ENCODE measurements around the gene FAM135A. TPM values are rescaled to one million over a fixed set of nuclear protein-coding genes. Genes with fewer than 3 reads are reported as not detected.
A peak's percentile ranks its signal among the peaks of the same experiment; 100 is the strongest.

The FAM135A gene
- total and polyA plus RNA-seq, 2 of the 13 experiments (the other 11 are each of a cell fraction or from before 2014, with no cell fraction given): 26.9 to 31.5 TPM

DNA sequence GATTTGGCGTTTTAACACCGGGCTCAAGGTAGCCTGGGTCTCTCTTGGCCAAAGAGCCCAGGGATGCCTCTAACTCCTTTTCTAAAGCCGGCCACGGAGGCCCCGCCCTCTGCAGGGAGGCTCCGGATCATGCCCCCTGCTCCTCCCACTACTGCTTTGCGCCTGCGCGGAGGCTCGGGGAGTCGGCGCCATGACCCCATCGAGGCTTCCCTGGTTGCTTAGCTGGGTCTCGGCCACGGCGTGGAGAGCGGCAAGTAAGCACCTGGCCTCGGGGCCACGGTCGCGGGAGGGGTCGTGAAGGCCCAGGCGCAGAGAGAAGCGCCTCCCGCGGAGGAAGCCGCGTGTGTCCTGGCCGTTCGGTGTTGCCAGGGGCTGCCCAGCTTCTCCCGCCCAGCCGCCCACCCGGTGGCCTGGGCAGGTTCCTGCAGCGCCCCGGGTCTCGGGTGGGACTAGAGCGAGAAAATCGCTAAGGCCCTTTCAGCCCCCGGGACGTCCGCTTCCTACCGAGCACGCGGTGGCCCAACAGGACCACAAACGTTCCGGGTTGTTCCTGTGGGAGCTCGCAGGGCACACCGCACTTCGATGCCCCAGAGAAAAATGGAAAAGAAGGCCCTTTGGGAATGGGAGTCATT lies 153.6 kb downstream of the FAM135A start, which contains the start of gene SDHAF4 (continued):
- TF ChIP-seq NR3C1 (CRISPR knock-in tag; IDR thresholded peaks at IDR 0.05) (no peak), NR2F1 (CRISPR knock-in tag; IDR thresholded peaks at IDR 0.05) (no peak), ZNF660 (CRISPR knock-in tag; IDR thresholded peaks at IDR 0.05; ENCODE audit: borderline replicate concordance, low read depth) (no peak), MYNN (CRISPR knock-in tag; IDR thresholded peaks at IDR 0.05; ENCODE audit: low read depth) (no peak), NCOR1 (IDR thresholded peaks at IDR 0.05; ENCODE audit: borderline replicate concordance, low read length) (no peak), SMYD3 (CRISPR knock-in tag; IDR thresholded peaks at IDR 0.05) (no peak), CCAR2 (optimal IDR thresholded peaks at IDR 0.05; ENCODE audit: low read depth, low read length) (no peak), ZNF674 (CRISPR knock-in tag; IDR thresholded peaks at IDR 0.05; ENCODE audit: low read depth) (no peak), ZNF230 (CRISPR knock-in tag; IDR thresholded peaks at IDR 0.05) (peak; percentile 85; the same call in 1 of the 2 replicates), ZNF792 (CRISPR knock-in tag; IDR thresholded peaks at IDR 0.05) (no peak), ZNF160 (CRISPR knock-in tag; IDR thresholded peaks at IDR 0.05) (no peak; the same call in 1 of the 2 replicates), RELA (CRISPR knock-in tag; IDR thresholded peaks at IDR 0.05) (peak; percentile 21; the same call in 1 of the 2 replicates), ZNF879 (CRISPR knock-in tag; IDR thresholded peaks at IDR 0.05) (no peak), ZMYM4 (CRISPR knock-in tag; IDR thresholded peaks at IDR 0.05) (peak; percentile 96), HDAC1 (CRISPR knock-in tag; IDR thresholded peaks at IDR 0.05) (peak; percentile 86), MTA3 (CRISPR knock-in tag; IDR thresholded peaks at IDR 0.05) (no peak), ZNF766 (CRISPR knock-in tag; IDR thresholded peaks at IDR 0.05; ENCODE audit: borderline replicate concordance) (no peak; the same call in 1 of the 2 replicates), KDM4B (CRISPR knock-in tag; IDR thresholded peaks at IDR 0.05) (no peak), ZNF121 (CRISPR knock-in tag; IDR thresholded peaks at IDR 0.05) (no peak)
- TF ChIP-seq, protein P1, sequence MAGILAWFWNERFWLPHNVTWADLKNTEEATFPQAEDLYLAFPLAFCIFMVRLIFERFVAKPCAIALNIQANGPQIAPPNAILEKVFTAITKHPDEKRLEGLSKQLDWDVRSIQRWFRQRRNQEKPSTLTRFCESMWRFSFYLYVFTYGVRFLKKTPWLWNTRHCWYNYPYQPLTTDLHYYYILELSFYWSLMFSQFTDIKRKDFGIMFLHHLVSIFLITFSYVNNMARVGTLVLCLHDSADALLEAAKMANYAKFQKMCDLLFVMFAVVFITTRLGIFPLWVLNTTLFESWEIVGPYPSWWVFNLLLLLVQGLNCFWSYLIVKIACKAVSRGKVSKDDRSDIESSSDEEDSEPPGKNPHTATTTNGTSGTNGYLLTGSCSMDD (CRISPR knock-in tag; IDR thresholded peaks at IDR 0.05): no peak
- TF ChIP-seq, protein P2, sequence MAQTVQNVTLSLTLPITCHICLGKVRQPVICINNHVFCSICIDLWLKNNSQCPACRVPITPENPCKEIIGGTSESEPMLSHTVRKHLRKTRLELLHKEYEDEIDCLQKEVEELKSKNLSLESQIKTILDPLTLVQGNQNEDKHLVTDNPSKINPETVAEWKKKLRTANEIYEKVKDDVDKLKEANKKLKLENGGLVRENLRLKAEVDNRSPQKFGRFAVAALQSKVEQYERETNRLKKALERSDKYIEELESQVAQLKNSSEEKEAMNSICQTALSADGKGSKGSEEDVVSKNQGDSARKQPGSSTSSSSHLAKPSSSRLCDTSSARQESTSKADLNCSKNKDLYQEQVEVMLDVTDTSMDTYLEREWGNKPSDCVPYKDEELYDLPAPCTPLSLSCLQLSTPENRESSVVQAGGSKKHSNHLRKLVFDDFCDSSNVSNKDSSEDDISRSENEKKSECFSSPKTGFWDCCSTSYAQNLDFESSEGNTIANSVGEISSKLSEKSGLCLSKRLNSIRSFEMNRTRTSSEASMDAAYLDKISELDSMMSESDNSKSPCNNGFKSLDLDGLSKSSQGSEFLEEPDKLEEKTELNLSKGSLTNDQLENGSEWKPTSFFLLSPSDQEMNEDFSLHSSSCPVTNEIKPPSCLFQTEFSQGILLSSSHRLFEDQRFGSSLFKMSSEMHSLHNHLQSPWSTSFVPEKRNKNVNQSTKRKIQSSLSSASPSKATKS (CRISPR knock-in tag; IDR thresholded peaks at IDR 0.05): no peak
- TF ChIP-seq, protein P3, sequence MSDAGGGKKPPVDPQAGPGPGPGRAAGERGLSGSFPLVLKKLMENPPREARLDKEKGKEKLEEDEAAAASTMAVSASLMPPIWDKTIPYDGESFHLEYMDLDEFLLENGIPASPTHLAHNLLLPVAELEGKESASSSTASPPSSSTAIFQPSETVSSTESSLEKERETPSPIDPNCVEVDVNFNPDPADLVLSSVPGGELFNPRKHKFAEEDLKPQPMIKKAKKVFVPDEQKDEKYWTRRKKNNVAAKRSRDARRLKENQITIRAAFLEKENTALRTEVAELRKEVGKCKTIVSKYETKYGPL (CRISPR knock-in tag; IDR thresholded peaks at IDR 0.05): no peak
- TF ChIP-seq, protein P4, sequence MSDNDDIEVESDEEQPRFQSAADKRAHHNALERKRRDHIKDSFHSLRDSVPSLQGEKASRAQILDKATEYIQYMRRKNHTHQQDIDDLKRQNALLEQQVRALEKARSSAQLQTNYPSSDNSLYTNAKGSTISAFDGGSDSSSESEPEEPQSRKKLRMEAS (IDR thresholded peaks at IDR 0.05): peak; percentile 85
- TF ChIP-seq, protein P5, sequence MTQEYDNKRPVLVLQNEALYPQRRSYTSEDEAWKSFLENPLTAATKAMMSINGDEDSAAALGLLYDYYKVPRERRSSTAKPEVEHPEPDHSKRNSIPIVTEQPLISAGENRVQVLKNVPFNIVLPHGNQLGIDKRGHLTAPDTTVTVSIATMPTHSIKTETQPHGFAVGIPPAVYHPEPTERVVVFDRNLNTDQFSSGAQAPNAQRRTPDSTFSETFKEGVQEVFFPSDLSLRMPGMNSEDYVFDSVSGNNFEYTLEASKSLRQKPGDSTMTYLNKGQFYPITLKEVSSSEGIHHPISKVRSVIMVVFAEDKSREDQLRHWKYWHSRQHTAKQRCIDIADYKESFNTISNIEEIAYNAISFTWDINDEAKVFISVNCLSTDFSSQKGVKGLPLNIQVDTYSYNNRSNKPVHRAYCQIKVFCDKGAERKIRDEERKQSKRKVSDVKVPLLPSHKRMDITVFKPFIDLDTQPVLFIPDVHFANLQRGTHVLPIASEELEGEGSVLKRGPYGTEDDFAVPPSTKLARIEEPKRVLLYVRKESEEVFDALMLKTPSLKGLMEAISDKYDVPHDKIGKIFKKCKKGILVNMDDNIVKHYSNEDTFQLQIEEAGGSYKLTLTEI (CRISPR knock-in tag; conservative IDR thresholded peaks at IDR 0.05): no peak
- TF ChIP-seq, protein P6, sequence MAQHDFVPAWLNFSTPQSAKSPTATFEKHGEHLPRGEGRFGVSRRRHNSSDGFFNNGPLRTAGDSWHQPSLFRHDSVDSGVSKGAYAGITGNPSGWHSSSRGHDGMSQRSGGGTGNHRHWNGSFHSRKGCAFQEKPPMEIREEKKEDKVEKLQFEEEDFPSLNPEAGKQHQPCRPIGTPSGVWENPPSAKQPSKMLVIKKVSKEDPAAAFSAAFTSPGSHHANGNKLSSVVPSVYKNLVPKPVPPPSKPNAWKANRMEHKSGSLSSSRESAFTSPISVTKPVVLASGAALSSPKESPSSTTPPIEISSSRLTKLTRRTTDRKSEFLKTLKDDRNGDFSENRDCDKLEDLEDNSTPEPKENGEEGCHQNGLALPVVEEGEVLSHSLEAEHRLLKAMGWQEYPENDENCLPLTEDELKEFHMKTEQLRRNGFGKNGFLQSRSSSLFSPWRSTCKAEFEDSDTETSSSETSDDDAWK (CRISPR knock-in tag; IDR thresholded peaks at IDR 0.05): no peak
